ENCODE measurements around the gene NR4A3.
"Not testable (repeated sequence)": the region's sequence is repeated elsewhere in the genome, so short reads cannot be mapped to it uniquely, and the experiment has no call there.

Gene NR4A3

DNA sequence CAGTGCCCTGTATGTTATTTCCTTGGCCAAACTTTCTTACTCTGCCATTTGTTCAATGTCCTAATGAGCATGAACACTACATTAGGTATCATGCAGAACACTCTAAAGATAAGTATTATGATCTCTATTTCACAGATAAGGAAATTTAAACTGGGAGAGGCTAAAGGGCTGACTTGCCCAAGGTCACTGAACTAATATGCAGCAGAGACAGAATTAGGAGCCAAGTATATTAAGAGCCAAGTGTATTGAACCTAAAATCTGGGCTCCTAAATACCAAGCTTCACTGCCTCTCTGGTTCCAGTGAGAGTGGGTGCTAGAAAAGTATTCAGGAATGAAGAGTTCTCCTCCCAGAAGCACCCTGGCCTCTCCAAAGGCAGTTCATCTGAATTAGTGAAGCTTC is 13.5 kb downstream of the NR4A3 start:
- no peak for DNase-seq

DNA sequence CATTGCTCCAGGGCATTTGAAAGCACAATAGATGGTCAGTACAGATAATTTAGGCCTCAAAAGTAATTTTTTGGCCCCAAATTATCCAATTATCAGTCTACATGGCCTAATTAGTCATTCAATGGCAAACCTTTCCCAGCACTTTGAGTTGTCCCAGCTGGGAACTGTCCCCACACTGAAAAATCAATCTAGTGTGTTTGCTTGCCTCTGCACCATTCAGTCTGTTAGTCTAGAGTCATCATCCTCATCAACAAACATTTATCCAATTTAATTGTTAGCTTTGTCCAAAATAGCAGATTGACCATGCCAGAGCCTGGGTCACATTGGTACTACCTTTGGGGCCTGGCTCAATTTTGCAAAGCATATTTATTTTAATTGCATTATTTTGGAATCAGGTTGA is 13.9 kb downstream of the NR4A3 start:
- DNase-seq, result no peak

GRCh38 chr9:99840072-99840471 is 18.4 kb downstream of the NR4A3 start:
- DNase-seq, result no peak

DNA sequence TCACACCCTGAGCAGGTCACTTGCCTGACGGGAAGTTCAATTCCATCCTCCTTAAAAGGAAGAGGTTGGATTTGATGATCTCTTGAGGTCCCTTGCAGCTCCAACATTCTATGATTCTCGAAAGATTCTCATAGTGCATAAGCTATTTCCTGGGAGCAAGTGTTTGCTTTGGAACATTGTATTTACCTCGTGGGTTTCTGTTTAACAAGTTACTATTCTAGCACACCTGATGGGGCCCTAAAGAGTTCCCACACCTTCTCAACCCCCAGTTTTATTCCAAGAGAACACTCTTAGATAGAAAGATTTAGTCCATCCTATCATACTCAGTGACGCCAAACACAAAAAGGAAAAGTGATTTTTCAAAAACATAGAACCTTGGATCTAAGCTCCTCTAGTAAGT is 23.4 kb downstream of the NR4A3 start:
- DNase-seq, result no peak

- DNase-seq, result no peak
These were observed 26.8 kb downstream of the NR4A3 start for GRCh38 chr9:99848447-99848846.

- DNase-seq, result no peak
These were observed 29.2 kb downstream of the NR4A3 start for GRCh38 chr9:99850736-99851499.

GRCh38 chr9:99851500-99851822 is 29.8 kb downstream of the NR4A3 start:
- peak in 4 of 5 donors; percentile 8 to 84 (median 24) for DNase-seq

GRCh38 chr9:99852617-99853016 is 30.9 kb downstream of the NR4A3 start:
- peak in 1 of 5 donors; percentile 7 for DNase-seq

DNA sequence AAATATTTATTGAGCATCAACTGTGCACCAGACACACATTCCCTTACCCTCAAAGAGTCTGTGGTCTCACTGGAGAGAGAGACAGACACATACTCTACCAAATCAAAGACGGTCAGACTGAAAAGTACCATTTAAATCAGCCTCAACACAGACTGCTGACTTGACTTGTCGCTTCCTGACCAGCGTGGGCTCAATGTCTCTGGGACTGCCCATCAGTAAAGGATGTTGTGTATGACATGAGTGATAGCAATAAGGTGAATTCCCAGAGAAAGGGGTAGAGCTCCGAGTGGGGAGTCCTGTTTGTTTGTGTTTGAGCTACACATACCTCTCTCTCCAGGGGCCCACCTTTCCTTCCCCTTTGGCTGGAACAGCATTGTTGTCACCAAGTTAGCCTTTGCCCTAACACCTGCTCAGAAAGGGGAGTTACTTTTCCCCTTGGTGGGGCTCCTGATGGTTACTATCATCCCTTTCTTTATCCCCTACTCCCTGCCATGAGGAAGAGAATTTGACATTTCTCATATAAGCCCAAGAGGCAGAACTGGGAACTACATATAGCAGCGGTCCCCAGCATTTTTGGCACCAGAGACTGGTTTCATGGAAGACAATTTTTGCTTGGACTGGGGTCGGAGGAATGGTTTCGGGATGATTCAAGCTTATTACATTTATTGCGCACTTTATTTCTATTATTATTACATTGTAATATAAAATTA is 33.9 kb downstream of the NR4A3 start:
- DNase-seq, result no peak

GRCh38 chr9:99857576-99857975 is 35.9 kb downstream of the NR4A3 start:
- not testable (repeated sequence) for DNase-seq

DNA sequence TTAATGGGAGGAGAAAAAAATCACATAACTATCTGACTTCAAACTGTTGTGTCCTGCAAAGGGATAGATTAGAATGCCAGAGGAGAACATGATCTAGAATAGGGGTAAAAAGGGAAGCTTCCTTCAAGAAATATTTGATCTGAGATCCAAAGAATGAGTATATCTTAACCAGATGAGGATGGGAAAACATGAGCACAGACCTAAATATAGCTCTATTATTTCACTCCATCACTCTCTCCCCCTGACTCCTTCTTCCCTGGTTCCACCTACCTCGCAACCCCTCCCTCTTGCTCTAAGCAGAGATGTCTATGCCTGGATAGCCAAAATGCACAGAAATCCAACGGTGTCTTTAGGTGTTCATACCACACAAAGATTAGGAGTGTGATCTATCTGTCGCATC is 36.4 kb downstream of the NR4A3 start:
- DNase-seq, result no peak

GRCh38 chr9:99859243-99859980 is 37.7 kb downstream of the NR4A3 start:
- DNase-seq, result no peak

DNA sequence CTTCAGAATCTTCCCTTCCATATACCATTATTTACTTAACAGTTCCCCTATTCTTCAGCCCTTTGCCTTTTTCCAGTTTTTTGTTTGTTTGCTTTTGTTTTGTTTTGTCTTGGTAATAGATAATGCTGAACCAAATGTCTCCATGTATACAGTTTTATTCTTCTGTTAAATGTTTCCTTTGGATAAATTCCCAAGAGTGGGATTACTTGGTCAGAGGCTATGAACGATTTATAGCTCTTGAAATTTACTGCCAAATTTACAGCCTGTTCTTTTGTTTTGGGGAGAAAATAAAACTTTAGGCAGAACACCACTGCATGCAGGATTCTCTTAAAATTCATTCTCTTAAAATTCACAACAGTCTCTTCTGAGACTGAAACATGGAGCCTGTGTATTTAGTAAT is 38.6 kb downstream of the NR4A3 start:
- DNase-seq, result no peak

DNA sequence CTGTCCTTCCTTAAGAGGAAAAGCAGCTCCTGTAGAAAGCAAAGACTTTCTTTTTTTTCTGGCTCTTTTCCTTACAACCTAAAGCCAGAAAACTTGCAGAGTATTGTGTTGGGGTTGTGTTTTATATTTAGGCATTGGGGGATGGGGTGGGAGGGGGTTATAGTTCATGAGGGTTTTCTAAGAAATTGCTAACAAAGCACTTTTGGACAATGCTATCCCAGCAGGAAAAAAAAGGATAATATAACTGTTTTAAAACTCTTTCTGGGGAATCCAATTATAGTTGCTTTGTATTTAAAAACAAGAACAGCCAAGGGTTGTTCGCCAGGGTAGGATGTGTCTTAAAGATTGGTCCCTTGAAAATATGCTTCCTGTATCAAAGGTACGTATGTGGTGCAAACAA is 42.3 kb downstream of the NR4A3 start:
- no peak for DNase-seq

GRCh38 chr9:99866398-99866797 is 44.7 kb downstream of the NR4A3 start:
- no peak for DNase-seq

DNA sequence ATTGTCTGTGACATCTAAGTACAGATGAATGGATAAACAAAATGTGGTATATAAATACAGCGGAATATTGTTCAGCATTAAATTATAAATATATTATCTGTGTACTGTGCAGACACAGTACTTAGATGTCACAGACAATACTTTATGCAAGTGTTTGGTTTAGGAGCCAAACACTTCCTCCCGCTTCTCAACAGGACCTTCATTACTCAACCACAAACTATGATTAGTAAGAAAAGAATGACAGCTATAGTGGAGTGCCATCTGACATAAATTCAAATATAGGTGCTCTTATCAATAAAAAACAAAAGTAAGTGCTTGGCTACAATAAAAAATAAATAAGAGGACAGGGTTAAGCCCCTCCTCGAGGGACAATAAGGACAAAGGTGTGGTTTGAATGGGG is 45.9 kb downstream of the NR4A3 start:
- peak in 1 of 5 donors; percentile 41 for DNase-seq

GRCh38 chr9:99867968-99868367 is 46.3 kb downstream of the NR4A3 start:
- peak in 1 of 5 donors; percentile 75 for DNase-seq

DNA sequence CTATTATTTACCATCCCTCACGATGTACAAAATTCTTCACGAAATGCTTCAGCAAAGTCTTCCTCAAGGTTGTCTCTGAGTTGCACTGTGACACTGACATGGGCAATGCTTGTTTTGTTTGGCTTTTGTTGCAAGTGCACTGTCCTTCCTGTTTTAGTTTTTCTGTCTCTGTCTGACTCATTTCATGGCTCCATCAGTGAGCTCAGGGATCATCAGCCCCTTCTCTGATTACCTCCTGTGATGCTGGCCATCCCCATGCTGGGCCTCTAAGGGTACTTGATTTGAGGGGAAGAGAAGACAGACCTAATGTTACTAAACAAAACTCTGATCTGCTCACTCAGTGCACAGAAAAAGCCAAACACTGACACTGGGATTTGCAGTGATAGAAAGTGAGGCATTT is 47.2 kb downstream of the NR4A3 start:
- peak in 1 of 5 donors; percentile 78 for DNase-seq

GRCh38 chr9:99870126-99870525 is 48.4 kb downstream of the NR4A3 start:
- DNase-seq, result no peak

DNA sequence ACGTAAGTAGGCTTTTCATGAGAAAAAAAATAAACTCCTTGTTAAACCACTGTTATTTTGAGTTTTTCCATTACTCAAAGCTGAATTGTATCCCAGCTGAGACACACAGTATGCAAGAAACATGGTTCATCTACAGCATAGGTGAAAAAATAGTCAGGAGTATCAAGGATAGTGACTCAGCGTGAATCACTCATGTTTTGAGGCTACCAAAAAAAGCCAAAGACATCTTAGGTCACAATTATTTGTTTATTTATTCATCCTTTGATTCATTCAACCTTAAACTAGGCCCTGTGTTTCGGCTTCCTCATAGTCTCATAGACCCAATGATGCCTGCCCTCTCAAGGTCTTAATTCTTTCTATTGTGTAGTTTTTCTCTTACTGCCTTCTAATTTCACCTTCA is 51.8 kb downstream of the NR4A3 start:
- no peak for DNase-seq

GRCh38 chr9:99873943-99874584 is 52.4 kb downstream of the NR4A3 start:
- DNase-seq, result no peak

GRCh38 chr9:99876190-99876589 is 54.5 kb downstream of the NR4A3 start:
- DNase-seq, result no peak

GRCh38 chr9:99878651-99879050 is 57.0 kb downstream of the NR4A3 start:
- DNase-seq, result no peak
